Measurements from ENCODE around the gene SPON2.
A peak's percentile ranks its signal among the peaks of the same experiment; 100 is the strongest.

Gene SPON2

DNA sequence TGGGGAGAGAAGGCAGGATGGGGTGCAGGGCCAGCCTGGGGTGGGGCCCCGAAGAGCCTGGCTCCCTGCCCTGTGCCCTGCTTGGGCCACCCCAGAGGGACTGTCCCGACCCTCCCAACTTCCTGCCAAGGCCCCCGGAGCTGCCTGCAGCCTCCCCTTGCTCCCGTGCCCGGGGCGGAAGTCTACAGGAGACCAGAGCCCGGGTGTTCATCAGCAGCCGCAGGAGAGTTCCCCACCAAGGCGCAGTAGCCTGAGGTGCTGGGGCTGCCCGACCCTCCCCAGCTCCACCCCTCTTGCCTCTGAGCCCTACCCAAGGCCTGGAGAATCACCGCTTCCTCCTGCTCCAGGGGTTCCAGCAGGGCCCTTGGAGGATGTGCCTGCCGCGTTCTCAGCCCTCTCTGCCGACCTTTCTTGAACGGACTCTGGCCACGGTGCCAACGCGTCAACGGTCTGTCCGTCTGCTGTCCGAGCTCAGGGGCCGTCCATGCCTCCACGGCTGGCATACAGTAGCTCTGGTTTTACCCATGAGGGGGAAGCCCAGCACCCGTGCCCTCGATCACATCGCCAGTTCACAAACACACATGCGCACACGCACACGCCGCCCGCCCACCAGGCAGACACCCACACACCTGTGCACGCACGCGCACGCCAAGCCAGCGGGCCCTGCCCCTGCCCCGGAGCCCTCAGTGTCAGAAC is 36.0 kb upstream of the SPON2 start:
- DNase-seq = no peak

DNA sequence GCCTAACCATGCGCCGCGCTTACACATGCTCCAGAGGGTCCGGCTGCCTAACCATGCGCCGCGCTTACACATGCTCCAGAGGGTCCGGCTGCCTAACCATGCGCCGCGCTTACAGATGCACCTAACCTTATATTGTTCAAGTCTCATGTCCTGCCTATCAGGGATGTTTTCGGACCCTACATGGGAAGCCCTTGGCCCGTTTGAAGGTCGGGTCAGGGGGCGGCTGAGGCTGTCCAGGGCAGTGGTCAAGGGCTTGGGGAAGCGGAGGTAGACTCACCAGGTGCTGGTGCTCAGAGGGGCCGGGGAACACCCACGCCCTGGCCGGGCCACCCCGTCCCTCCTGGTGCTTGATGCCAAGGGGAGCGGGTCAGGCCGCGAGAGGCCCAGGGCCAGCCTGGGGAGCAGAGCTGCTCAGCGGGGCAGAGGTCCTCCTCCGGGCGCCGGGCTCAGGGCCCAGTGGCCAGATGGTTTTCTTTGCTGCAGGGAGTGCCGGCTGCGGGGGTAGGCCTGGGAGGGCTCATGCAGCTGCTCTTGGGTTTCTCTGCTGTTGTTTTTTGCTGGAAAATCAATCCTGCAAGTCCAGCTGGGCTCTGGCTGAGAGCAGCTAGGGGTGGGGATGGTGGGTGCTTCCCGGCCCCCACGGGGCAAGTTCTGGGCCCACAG is 35.4 kb upstream of the SPON2 start:
- no peak for DNase-seq

DNA sequence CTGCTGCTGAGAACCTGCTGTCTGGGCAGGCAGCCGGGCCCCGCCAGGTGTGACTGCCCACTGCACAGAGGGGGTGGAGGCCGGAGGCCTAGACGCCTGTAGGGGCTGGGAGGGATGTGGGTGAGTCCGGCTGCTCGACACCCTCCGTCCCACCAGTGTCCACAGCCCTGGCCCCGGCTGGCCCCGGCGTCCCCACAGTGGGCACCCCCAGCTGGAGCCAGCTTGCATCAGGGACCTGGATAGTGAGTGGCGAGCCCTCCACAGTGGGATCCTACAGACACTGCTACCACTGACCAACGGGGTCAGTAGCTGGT is 34.7 kb upstream of the SPON2 start:
- no peak for DNase-seq

DNA sequence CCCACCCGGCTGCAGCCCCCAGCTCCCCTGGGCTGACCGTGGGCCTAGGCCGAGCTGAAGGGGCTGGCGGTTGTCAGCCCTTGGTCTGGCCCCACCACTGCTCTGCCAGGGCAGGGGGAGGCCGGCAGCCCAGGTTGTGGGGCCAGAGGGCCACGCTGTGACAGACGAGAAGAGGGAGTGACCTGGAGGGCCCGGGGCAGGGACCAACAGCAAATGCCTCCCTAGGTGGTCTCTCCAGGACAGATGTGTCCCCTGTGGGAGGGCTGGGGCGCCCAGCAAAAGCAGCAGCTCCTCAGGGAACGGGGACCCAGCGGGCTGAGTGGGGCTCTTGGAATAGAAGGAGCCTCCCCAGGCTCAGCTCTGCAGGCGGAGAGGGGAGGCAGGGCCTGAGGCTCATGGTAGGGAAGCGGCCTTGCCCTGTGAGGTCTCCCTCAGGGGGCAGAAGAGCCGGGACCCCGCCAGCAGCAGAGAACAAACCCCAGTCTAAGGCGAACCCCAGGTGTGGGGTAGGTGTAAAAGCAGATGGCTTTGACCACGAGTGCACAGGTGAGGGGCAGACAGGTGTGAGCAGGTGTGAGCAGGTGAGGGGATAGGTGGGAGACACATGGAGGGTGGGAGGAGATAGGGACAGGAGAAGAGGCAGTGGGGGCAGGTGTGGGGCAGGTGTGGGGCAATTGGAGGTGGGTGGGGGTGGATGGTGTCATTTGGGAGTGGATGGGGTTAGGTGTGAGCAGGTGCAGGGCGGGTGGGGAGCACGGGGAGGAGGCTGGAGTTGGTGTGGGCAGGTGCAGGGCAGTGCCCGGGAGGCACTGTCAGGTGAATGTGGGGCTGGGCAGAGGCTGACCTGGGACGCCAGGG is 34.1 kb upstream of the SPON2 start:
- no peak for DNase-seq

DNA sequence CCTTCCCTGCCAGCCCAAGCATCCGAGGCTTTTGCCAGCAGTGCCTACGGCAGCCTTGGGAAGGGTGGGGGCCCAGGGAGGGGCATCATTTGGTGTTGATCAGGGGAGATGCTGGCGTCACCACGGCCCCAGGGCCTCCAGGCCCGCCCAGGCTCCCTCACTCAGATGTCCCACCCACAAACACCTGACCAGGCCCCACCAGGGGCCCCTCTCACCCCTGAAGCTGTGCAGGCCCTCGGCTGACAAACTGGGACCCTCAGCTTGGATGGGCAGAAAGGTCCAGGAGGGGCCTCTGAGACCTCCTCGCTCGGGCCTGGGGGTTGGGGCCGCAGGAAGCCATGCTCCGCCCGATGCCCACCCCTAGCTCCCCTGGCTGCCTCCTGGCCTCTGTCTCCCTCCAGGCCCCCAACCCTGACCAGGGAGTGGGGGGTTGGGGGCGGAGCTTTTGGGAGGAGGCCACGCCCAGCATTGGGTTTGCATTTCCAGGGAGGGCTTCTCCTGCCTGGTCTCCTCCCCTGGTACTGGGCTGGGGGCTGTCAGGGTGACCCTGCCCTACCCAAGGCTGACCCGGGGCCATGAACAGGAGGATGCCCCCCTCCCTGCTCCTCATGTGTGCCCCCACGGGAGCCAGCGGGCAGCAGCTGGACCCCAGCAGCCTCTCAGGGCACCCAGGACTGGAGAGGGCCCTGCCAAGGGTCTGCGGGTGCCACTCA is 33.4 kb upstream of the SPON2 start:
- DNase-seq = no peak

DNA sequence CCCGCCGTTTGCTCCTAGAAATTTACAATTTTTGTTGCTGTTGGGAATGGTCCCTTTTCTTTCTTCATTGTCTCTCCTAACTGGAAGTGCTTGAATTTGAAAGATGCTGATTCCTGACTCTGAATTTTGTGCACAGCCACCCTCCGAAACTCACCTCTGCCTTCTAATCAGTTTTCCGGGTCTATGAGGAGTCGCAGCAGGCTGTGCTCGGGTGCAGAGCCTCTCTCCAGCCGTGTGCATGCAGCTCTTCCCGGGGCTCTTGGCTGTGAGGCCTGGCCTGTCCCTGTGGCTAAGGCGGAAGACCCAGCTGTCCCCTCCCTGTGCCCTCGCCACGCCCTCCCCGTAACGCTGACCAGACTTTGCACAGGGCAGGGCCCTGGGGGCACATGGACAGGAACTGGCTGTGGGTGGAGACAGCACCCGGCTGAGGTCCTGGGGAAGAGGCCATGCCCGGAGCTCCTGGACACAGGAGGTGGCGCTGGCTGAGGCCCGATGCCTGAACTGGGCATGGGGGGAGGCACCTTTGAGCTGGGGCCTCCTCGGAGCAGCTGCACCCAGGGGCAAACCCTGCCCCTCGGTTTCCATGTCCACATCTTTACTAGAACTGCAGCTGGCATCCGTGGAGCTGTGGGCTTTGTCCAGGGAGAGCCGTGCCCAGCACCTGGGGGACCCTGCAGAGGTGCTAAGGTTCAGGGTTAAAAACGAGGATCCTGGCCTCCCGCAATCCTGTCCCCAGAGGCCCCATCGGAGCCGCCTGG is 32.6 kb upstream of the SPON2 start:
- DNase-seq = no peak

DNA sequence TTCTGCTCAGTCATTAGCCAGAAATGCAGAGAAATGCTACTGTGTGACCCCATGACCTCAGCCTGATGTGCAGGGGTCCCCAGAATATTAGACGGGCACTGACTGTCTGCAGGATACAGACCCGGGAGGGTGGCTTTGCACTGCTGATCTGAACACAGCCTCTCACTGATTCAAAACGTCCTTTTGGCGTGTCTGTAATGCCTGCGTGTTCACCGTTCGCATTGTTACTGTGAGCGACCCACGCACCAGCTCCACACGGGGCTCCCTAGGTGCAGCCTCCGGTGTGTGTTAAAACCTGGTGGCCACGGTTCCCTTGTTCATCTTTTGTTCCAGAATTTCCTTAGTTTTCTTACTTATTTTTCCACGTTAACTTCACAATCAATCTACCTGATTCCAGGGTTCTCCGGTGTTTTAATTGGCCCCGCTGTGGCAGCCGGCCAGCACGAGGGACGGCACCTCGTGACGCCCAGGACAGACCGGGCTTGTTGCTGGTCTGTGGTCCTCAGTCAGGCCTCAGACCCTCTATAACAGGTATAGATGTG is 32.0 kb upstream of the SPON2 start:
- no peak for DNase-seq

DNA sequence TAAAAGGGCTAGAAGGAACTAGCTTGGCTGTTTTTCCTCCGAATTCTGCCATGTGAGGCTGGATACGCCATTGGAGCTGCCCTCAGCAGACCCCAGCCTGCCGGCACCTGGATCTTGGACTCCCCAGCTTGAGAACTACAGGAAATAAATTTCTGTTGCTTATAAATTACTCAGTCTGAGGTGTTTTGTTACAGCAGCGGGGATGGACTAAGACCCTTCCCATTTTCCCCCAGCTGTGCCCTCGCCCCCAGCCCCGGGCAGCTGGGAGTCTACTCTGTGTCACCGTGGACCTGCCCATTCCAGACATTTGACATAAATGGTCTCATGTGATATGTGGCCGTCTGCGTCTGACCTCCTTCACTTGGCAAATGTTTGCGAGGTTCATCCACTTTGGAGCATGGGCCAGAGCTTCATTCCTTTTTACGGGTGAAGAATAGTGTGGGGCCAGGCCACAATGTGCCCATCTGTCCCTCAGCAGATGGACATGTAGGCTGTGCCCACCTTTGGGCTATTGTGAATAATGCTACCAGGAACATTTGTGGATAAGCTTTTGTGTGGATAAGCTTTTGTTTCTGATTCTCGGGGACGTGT is 30.7 kb upstream of the SPON2 start:
- DNase-seq = no peak

DNA sequence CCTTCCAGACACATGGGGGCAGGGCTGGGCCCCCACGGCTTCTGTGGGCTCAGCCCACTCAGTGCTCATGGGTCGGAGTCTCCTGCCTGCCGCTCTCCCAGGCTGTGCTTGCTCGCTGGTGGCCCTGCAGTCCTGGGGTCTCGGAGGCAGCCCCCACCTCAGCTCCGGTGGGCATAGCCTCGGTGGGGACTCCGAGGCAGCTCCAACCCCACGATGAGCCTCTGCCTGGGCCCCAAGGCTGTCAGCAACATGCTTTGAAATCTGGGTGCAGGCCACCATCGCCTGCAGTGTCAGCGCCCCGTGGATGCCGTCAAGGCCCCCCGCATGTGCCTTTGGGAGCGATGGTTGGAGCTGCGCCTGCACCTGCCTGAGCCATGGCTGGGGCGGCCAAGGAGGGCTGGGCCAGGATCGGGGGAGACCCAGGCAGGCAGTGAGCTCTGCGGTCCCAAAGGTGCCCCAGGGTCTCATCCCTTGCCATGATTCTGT is 30.2 kb upstream of the SPON2 start:
- DNase-seq = no peak

DNA sequence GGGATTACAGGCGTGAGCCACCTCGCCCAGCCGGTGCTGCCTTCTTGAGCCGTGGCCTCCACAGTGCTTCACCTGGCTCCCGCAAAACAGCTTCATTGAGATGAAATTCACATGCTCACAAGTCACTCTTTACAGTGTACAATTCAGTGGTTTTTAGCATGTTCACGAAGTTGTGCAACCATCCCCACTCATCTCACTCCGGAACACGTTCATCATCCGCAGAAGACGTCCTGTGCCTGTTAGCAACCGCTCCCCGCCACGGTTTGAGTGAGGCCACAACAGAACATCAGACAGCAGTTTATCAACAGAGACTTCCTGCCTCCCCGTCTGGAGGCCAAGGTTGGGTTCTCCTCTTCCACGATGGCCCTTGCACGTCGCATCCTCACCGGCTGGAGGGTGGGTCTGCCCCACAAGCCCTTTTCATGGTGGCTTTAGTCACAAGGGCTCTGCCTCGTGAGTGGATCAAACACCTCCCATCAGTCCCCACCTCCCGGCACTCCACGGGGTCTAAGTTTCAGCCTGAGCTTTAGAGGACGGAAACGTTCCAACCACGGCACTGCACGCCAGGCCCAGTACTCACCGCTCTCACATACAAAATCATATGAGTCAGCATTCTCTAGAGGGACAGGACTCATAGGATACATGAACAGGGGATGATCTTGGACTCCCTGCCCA is 29.6 kb upstream of the SPON2 start:
- peak; percentile 50 for DNase-seq

DNA sequence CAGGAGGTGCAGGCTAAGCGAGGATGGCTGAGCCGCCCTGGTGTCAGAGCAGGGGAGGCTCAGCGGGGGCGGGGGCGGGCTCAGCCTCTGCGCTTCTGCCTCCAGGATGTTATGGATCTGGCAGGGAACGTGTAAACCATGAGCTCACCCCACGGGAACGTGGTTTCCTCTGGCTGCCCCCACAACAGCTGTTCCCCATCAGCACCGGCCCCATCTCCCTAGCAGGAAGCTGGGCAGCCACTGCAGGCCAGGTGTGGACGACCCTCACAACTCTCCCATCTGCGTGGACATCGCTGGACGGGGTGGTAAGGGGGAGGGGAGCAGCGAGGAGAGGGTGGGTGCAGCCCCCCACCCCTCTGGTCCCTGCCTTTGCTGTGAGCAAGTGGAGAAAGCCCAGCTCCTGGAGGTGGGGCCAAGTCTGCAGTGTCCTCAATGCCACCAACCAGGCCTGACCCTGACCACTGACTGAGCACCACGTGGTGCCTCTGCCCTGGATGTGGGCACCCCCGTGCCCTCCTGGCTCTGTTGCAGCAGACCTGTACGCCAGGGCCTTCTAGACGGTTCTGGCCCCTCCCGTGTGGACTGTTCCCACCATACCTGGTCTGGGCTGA is 28.1 kb upstream of the SPON2 start:
- no peak for DNase-seq

DNA sequence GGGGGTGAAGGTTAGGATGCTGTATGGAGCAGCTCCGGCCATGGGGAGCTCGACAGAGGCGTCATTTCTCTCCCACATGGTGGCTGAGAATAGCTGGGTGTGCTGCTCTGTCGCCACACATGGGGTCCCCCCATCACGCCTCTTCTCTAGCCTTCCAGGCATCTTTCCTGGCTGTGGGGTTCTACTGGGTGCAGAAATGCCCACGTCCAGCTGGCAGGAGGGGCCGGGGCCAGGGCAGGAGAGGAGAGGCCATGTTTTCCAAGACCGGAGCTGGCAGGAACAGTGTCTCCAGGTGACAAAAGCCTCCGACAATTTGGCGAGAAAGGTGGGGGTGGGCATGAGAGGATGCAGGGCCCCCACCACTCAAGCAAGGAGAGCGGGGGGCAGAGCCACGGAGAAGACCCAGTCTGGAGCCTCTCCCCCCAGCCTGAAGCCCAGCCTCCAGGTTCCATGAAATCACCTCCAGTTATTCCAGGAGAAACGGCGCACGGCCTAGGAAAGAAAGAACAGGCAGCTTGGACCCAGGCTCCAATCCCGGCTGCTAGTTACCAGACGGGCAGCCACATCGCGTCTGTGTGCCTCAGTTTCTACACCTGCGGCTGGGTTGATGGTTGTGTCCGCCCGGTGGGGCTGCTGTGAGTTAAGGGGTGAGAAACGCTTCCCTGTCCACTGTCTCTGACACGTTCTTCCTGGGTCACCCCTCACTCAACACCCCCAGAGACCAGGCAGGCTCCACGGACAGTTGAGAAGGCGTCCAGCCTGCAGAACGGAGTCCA is 27.4 kb upstream of the SPON2 start:
- no peak for DNase-seq

DNA sequence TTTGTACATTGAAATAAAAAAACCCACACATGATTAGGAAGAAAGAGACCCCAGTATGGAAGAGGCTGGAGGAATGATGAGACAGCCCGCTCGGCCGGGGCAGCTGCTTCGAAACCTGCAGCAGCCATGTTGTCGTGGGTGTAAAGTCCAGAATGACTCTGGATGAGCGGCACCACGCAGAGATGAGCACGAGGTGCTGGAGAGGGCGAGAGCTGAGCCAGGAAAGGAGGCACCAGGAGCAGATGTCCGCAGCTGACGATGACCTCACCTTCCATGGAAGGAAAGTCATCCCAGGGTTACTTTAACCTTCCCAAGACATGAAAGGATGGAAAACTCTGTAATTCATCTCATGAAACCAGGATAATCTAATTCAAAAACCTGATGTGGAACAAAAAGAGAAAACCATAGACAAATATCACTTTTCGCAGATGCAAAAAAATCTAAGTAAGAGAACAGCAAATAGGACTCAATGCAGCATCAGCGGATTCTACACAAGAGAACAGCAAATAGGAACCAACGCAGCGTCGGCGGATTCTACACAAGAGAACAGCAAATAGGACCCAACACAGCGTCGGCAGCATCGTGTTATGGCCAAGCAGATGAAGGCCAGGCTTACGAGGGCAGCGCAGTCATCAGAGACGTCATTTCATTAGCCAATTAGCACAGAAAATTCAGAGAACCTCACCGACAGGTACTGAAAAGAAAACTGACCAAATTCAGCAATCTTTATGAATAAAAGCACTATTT is 25.9 kb upstream of the SPON2 start:
- no peak for DNase-seq

DNA sequence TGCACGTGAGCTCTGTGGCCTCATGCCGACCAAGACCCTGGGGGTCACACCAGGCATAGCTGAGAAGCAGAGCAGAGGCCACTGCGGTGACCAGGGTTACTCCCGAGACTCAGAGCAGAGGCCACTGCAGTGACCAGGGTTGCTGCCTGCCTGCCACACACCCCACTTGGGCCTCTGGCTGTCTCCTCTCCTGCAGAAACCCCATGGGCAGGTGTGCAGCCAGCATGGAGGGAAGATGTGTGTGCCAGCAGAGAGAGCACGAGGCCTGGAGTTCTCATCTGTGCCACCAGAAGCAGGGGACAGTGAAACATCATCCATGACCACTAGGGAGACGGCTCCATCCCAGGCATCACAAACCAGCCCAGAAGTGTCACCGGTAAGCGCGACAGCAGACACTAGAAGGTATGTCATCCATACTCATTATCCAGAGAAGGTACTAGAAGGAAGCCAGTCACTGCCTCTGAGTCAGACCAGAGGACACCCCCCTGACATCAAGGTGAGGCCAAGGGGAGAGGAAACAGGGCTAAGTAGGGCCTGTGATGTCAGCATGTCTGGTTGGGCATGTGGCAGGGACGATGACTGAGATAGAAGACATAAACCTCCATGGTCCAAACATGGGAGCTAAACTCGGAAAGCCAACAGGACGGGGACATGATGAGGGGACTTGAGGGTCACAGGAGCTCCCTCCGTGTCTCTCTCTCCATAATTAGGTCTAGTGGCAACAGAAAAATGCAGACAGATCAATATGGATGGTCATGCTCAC is 24.2 kb upstream of the SPON2 start:
- DNase-seq = no peak

DNA sequence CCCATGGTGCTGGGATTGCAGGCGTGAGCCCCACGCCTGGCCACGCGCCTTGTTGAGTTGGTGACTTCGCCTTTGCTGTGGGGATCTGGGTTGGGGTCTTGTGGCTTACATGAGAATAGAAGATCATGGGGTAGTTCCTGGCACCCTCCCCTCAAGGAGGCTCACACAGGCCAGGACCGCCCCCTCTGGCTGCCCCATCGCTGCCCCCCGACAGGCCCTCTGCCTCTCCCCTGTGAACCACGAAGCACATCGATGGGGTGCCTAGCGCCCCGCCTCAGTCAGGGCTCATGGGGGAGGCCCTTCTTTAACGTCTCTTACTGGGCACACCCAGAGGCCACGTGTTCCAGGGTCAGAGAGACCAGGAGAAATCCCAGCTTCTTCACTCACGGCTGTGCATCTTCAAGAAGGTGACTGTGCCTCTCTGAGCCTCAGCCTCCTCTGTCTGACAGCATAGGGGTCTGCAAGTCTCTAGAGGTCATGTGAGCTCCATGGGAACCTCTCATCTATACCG is 23.6 kb upstream of the SPON2 start:
- DNase-seq = no peak

DNA sequence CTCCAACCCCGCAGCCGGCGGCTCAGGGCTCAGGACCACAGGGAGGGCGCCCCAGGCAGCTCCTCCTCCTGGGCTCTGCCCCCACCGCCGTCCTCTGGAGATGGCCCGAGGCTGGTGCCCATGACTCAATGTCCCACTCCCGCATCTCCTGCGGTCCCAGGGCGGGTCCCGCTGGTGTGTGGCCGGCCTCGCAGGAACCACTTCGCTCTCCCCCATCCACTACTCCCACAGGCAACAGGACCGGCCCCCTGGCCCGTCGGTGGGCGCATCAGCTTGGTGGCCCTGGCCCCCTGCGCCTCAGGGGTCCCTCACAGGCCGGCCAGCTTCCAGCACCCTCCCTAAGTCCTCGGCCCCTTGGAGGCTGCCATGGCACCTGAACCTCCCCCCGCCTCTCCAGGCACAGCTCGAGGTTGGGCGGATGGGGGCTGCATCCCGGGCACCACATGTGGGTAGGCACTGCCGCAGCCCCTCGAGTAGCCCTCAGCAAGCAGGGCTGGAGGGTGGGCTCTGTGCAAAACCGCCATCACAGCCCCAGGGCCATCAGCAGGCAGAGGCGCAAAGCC is 22.8 kb upstream of the SPON2 start:
- no peak for DNase-seq

DNA sequence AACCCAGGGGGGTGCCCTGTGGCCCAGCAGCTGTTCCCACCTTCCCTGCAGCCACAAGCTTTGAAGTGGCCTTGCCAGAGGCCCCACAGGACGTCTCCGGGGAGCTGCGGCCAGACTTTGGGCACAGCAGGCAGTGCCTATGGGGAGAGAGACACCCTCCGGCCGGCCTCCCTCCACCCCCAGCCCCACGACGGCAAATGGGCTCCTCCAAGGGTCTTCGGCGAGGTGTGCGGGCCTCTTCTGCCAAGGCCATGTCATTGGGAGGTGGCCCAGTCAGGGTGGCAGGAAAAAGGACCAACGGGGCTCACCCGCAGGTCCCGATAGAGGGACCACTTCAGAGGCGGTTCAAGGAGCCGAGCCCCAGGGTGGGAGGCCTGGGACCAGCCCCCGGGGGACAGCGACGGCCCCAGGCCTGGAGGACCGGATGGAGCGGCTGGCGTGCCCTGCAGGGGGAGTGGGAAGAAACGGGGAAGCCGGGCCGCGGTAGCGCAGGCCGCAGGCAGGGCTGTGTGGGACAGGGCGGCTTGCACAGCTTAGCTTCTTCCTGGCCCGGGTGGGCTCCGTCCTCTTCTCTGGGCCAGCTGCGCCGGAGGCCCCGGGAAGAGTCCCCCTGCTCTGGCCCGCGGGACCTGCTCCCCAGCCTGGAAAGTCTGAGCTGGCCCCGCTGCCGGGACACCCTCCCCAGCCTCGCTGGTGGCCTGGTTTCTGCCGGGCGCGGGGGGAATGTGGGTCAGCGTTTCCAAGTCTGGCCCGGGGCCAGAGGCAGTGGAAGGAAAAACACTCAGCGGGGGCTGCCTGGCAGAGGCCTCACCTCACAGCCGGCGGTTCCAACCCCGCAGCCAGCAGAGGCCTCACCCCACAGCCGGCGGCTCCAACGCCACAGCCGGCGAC is 21.9 kb upstream of the SPON2 start:
- no peak for DNase-seq
